HG02870 (cell line): Measurements from ENCODE around the gene BMP10.
"Not testable (repeated sequence)": the region's sequence is repeated elsewhere in the genome, so short reads cannot be mapped to it uniquely, and the experiment has no call there.

Experiments used
- ATAC-seq: cut with Tn5 transposase; IDR thresholded peaks from one replicate; pipeline ENCODE4 v1.9.1; 2021; ENCODE audit warnings: mild to moderate bottlenecking, moderate library complexity; ENCODE audit not compliant: unreplicated experiment

The BMP10 gene

GRCh38 chr2:68900496-68901198, 29.4 kb upstream of the BMP10 start:
- no peak for ATAC-seq

- ATAC-seq = not testable (repeated sequence)
Observed at GRCh38 chr2:68895981-68896380, 24.8 kb upstream of the BMP10 start.

GRCh38 chr2:68889500-68889899, 18.3 kb upstream of the BMP10 start:
- ATAC-seq = no peak

GRCh38 chr2:68889021-68889420, 17.8 kb upstream of the BMP10 start:
- ATAC-seq = no peak

DNA sequence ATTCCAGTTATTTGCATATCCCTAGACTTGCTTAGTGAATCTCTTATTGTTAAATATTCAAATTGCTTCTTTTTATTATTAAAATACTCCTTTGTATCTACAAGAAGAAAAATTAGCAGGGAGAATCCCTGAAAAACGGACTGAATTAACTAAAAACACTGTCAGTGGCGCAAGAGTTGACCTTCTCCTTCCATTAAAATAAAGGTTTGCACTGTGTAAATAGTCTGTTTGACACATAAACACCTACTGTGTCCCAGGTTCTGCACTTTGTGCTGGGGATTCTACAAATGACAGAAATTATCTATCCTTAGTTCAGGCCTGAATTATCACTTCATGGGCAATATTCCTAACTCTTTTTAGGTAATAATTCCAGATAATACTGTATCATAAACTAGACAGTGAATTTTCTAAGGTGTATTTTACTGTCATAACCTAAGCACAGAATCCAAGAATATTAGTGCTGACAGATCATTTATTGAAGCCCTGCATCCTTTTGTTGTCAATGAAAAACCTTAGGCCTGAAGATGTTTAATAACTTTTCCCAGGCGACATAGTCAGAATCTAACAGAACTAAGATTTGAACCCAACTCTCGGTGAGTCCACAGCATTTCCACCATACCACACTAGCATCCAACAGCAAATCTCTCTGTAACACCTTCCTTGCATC, 17.0 kb upstream of the BMP10 start:
- ATAC-seq = no peak

DNA sequence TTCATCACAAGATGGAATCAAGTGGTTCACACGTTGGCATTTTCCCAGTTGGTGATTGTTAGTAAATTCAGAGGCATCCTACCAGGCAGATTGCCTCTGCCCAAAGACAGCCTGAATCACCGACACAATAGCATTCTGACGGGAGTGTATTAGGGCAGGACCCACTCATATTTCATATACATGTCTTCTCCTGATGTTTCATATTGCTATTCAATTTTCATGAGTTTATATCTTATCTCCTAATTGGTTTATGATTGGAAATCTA, 14.5 kb upstream of the BMP10 start:
- ATAC-seq = no peak

GRCh38 chr2:68885074-68885810, 14.0 kb upstream of the BMP10 start:
- no peak for ATAC-seq

DNA sequence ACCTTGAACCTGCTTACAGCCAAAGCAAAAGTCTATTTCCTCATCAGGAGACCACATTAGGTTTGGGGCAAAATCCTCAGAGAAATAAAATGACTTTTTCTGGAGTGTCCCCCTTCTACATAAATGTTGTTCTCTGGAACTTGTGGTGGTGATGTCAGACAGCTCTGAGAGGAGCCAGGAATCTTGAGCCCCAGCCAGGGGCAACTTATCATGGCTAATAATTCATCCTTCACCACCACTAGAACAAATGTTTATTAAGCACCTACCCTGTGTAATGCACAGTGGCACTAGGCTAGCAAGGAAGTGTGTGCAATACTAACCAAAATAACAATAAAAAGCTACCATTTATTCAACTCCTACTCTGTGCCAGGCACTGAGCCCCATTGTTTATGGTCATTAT, 9.0 kb upstream of the BMP10 start:
- no peak for ATAC-seq

- ATAC-seq = no peak
Observed at GRCh38 chr2:68879296-68879695, 8.1 kb upstream of the BMP10 start.

DNA sequence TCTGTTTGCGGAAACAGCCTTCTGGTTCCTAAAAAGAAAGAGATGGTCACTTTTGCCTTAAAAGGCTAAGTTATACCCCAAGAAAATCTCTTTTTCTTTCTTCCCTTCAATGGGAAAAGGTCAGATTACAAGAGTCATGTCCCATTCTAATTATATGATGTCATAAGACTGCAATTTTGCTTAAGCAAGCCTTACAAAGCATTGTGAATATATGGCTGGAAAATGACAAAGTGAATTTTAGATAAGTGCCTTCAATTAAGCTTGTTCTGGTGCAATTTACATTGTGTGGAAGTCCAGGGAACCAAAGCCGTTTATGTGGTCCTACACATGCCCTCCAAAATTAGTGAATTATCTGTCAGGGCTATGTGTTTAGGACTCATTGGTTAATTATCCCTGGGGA, 7.6 kb upstream of the BMP10 start:
- no peak for ATAC-seq

DNA sequence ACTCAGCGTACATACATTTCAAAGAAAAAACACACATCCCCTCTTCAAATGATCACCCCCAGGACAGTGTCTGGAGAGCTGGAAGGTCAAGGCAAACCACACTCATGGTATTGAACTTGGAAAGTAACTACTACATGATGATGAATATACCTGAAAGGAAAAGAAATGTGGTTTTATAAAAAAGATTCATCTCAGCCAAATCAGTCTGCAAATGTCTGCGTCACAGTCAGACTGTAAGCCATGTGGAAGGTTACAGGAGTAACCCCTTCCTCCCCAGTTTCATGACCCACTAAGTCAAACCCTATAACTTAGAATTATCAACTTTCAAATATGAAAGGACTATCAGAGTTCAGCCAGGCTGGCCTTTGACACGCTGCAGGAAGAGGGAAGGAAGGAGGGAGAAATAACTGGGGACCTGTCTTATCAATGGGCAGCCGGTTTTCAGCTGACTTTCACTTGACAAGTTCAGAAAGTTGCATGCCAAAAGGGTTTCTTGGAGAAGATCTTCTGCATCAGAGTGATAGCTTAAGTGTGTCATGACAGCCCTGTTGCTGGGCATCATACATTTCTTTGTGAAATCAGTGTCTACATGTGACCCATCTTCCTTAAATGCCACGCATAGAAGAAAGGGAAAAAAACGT, 7.0 kb upstream of the BMP10 start:
- no peak for ATAC-seq

- ATAC-seq = no peak
Observed at GRCh38 chr2:68877079-68877772, 6.0 kb upstream of the BMP10 start.

GRCh38 chr2:68870215-68870614, 982 bp downstream of the BMP10 start:
- ATAC-seq = no peak

GRCh38 chr2:68865108-68865507, 6.1 kb downstream of the BMP10 start:
- no peak for ATAC-seq

- no peak for ATAC-seq
Observed at GRCh38 chr2:68863996-68864395, 7.2 kb downstream of the BMP10 start.

- no peak for ATAC-seq
Observed at GRCh38 chr2:68862889-68863288, 8.3 kb downstream of the BMP10 start.

GRCh38 chr2:68861330-68861729, 9.9 kb downstream of the BMP10 start:
- ATAC-seq = no peak

GRCh38 chr2:68860111-68860510, 11.1 kb downstream of the BMP10 start:
- ATAC-seq = no peak

DNA sequence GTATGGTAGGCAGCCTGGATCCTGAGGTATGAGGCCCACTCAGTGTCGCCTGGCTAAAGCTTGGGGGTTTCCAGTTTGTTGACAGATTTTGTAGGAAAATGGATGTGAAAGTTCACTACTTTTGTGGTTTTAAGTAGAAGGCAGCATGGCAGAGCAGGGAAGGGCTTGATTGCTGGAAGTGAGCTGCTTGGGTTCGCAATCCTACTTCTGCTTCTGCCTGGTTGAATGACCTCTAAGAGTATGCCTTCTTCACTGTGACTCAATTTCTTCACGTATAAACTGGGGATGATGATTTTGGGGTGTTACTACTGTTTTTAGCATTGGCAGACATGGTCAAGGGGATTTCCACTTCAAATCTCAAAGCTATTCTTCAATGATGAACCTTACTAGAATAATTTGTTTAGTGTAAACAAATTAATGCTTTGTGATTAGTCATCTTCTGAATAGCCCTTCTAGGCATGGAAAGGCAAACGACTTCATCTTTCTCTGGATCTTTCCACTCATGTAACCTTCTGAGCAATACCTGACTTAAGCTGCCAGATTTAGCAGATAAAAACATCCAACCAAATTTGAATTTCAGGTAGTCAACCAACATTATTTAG, 13.2 kb downstream of the BMP10 start:
- no peak for ATAC-seq

DNA sequence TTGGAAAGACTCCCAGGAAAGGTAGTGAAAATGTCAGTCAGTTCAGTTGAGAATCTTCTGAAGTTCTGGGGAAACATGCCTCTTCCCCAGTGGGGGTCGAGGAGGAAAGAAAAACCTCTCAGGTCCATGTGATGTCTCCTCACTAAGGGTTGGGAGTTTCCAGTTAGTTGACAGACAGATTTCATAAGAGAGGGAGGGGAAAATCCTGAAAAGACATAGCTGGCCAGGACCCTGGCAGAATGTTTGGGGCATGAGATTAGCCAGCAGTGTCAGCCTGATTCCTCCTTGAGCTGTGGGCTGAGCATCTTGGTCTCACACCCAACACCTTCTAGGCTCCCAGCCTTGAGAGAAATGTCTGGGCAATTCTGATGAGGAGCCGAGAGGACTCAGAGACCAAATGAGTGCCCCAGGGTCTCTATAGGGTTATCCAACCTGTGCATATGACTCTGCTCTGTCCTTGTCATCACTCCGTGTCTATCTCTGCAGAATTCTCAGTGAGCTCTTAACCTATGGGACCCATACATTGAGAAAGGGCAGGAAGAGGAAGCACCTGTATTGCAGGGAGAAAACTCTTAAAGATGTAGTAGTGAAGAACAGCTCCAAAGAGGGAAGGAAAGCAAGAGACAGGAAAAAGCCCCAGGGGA, 13.9 kb downstream of the BMP10 start:
- no peak for ATAC-seq
